ENCODE results near the gene CUBN. TPM values are rescaled to one million over a fixed set of nuclear protein-coding genes. Genes with fewer than 3 reads are reported as not detected.
"Not testable (repeated sequence)": the region's sequence is repeated elsewhere in the genome, so short reads cannot be mapped to it uniquely, and the experiment has no call there.

Gene CUBN
- total and polyA plus RNA-seq, 8 donors, result 1.5 to 6.8 (median 3.8) TPM

GRCh38 chr10:16832351-16833080 lies 297.1 kb downstream of the CUBN start:
- H3K9me3 ChIP-seq, result no peaks in the 10 kb centered on the region
- peak; percentile 42 for ATAC-seq
- intact Hi-C loops (cut with DNase I), result no loop called here
- no peak for TF ChIP-seq CTCF (IDR thresholded peaks at IDR 0.05)
- no peaks in the 10 kb centered on the region for H3K36me3 ChIP-seq
- peaks cover 0 to 6% of the 10 kb centered on the region in 2 donors for H3K4me1 ChIP-seq
- H3K4me3 ChIP-seq, result no peak overlapping the region
- no peaks in the 10 kb centered on the region for H3K27me3 ChIP-seq
- peak overlapping the region; percentile 30 to 54 for H3K27ac ChIP-seq
- DNase-seq, result no peak

GRCh38 chr10:16828701-16829175 lies 300.9 kb downstream of the CUBN start:
- peak in 1 of 4 donors; percentile 40 for DNase-seq
- Histone ChIP-seq H3K9me3 (no peaks in the 10 kb centered on the region), H3K27me3 (no peaks in the 10 kb centered on the region), H3K27ac (peak overlapping the region; percentile 45 to 50), H3K4me1 (peaks cover 0 to 6% of the 10 kb centered on the region in 2 donors), H3K4me3 (no peak overlapping the region), H3K36me3 (no peaks in the 10 kb centered on the region)
- peak; percentile 40 for ATAC-seq
- no peak for TF ChIP-seq CTCF (IDR thresholded peaks at IDR 0.05)
- intact Hi-C loops (cut with DNase I), result no loop called here

- peak; percentile 97 for ATAC-seq
- intact Hi-C loops (cut with DNase I), result no loop called here
- peak overlapping the region; percentile 45 to 50 for H3K27ac ChIP-seq
These were observed 301.5 kb downstream of the CUBN start for GRCh38 chr10:16828114-16828568.

GRCh38 chr10:16827474-16827873 lies 302.1 kb downstream of the CUBN start:
- intact Hi-C loops (cut with DNase I), result not testable (repeated sequence)

More at GRCh38 chr10:16828114-16828568, 301.5 kb downstream of the CUBN start:
- H3K4me3 ChIP-seq, result no peak overlapping the region
- DNase-seq, result peak in 1 of 4 donors; percentile 81
- H3K9me3 ChIP-seq, result peaks cover 0 to 2% of the 10 kb centered on the region in 2 donors
- H3K27me3 ChIP-seq, result no peaks in the 10 kb centered on the region
- TF ChIP-seq CTCF (IDR thresholded peaks at IDR 0.05), result peak; percentile 51 to 59
- H3K4me1 ChIP-seq, result peaks cover 0 to 6% of the 10 kb centered on the region in 2 donors
- no peaks in the 10 kb centered on the region for H3K36me3 ChIP-seq

GRCh38 chr10:16822726-16823360 lies 306.8 kb downstream of the CUBN start:
- Histone ChIP-seq H3K4me3 (no peak overlapping the region), H3K36me3 (no peaks in the 10 kb centered on the region), H3K9me3 (peaks cover 0 to 18% of the 10 kb centered on the region in 2 donors), H3K27ac (no peak overlapping the region), H3K4me1 (peaks cover 0 to 5% of the 10 kb centered on the region in 2 donors), H3K27me3 (no peaks in the 10 kb centered on the region)
- no peak for TF ChIP-seq CTCF (IDR thresholded peaks at IDR 0.05)
- intact Hi-C loops (cut with DNase I), result no loop called here
- DNase-seq (no peak), ATAC-seq (no peak)

More at GRCh38 chr10:16827474-16827873, 302.1 kb downstream of the CUBN start:
- H3K27ac ChIP-seq, H3K4me1 ChIP-seq, H3K36me3 ChIP-seq, DNase-seq, H3K4me3 ChIP-seq, H3K27me3 ChIP-seq, H3K9me3 ChIP-seq: not testable (repeated sequence)
- ATAC-seq, result peak; percentile 37
